T-helper 1 cell treated with Interleukin-12 subunit alpha and Interleukin-12 subunit beta and Interleukin-4 antibody, amounts not matched to agents 30 μg/mL and 1 μg/mL, for 36 hours (primary cell): Measurements from ENCODE around the gene LHCGR.
"Not testable (repeated sequence)": the region's sequence is repeated elsewhere in the genome, so short reads cannot be mapped to it uniquely, and the experiment has no call there.

Source experiments
- H3K27ac Mint-ChIP-seq: one replicate; pipeline ENCODE4 v1.8.0; 2021; ENCODE audit warnings: mild to moderate bottlenecking, mixed read lengths
- H3K27me3 Mint-ChIP-seq: one replicate; pipeline ENCODE4 v1.8.0; 2021; ENCODE audit warnings: low read depth, mixed read lengths
- H3K36me3 Mint-ChIP-seq: one replicate; pipeline ENCODE4 v1.8.0; 2021; ENCODE audit warnings: low read depth, mixed read lengths
- H3K4me1 Mint-ChIP-seq: one replicate; pipeline ENCODE4 v1.8.0; 2021; ENCODE audit warnings: low read depth, mixed read lengths
- H3K4me3 Mint-ChIP-seq: one replicate; pipeline ENCODE4 v1.8.0; 2021; ENCODE audit warnings: mild to moderate bottlenecking, moderate library complexity, mixed read lengths
- H3K9me3 Mint-ChIP-seq: one replicate; pipeline ENCODE4 v1.8.0; 2021; ENCODE audit warnings: mixed read lengths

The LHCGR gene

DNA sequence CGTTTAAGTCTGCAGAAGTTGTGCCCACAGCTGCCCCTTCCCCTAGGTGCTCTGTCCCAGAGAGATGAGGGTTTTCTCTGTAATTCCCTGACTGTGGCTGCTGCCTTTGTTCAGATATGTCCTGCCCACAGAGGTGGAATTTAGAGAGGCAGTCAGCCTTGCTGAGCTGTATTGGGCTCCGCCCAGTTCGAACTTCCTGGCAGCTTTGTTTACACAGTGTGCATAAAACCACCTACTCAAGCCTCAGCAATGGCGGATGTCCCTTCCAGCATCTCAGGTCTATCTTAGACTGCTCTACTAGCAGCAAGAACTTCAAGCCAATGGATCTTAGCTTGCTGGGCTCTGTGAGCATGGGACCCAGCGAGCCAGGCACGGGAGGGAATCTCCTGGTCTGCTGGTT, 48.1 kb downstream of the LHCGR start:
- Mint-ChIP-seq H3K9me3 (no peaks in the 10 kb centered on the region), H3K36me3 (no peaks in the 10 kb centered on the region), H3K27ac (no peak overlapping the region), H3K27me3 (no peaks in the 10 kb centered on the region), H3K4me3 (no peak overlapping the region), H3K4me1 (no peaks in the 10 kb centered on the region)

DNA sequence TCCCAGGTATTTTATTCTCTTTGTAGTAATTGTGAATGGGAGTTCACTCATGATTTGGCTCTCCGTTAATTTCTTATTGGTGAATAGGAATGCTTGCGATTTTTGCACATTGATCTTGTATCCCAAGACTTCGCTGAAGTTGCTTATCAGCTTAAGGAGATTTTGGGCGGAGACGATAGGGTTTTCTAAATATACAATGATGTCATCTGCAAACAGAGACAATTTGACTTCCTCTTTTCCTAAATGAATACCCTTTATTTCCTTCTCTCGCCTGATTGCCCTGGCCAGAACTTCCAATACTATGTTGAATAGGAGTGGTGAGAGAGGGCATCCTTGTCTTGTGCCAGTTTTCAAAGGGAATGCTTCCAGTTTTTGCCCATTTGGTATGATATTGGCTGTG, 51.9 kb downstream of the LHCGR start:
- H3K9me3 Mint-ChIP-seq, H3K27ac Mint-ChIP-seq, H3K4me3 Mint-ChIP-seq, H3K36me3 Mint-ChIP-seq, H3K27me3 Mint-ChIP-seq, H3K4me1 Mint-ChIP-seq: not testable (repeated sequence)

DNA sequence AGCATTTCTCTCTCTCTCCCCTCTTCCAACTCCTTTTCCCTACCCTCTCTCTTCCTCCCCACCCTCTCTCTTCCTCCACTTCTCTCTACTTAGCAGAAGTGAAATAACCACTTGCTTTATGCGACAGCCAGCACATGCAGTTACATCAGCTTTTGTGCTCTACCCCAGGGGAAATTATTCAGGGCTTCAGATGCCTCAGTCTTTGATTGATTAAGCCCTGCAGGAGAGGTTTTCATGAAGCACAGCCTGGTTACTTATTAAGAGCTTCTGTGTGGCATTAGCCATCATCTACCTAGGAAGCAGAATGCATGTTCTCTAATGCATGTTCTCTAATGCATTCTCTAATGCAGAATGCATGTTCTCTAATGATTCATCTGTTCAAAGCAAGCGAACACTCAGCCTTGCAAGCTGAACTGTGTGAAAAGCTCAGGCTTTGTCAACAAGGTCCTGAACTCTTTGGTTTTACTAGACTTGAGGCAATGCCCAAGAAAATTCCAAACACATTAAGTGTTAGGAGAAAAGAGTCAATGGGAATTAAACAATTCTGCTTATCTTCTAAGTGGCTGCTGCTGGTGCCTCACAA, 56.1 kb downstream of the LHCGR start:
- H3K27ac Mint-ChIP-seq, result no peak overlapping the region
- H3K27me3 Mint-ChIP-seq, result peaks cover 4% of the 10 kb centered on the region
- H3K4me3 Mint-ChIP-seq, result no peak overlapping the region
- H3K36me3 Mint-ChIP-seq, result no peaks in the 10 kb centered on the region
- no peaks in the 10 kb centered on the region for H3K4me1 Mint-ChIP-seq
- H3K9me3 Mint-ChIP-seq, result no peaks in the 10 kb centered on the region

DNA sequence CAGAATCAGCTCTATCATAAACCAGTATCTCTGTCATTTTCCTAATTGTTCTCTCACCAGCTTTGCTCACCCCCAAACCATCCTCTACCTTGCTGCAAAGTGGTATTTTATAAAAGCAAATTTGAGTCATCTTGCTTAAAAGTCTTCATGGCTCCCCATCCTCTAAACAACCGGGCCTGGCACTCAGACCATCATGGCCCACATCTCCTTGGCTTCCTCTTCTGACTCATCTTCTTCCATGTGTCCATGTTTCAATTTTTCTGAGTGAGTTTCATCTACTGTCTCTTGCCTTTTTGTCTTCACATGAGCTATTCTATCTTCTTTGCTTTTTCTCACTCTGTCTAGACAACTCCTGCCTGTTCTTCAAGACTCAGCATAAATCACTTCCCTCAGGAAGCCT, 58.6 kb downstream of the LHCGR start:
- Mint-ChIP-seq H3K36me3 (no peaks in the 10 kb centered on the region), H3K4me3 (no peak overlapping the region), H3K27ac (no peak overlapping the region), H3K9me3 (no peaks in the 10 kb centered on the region), H3K4me1 (no peaks in the 10 kb centered on the region), H3K27me3 (peaks cover 4% of the 10 kb centered on the region)

DNA sequence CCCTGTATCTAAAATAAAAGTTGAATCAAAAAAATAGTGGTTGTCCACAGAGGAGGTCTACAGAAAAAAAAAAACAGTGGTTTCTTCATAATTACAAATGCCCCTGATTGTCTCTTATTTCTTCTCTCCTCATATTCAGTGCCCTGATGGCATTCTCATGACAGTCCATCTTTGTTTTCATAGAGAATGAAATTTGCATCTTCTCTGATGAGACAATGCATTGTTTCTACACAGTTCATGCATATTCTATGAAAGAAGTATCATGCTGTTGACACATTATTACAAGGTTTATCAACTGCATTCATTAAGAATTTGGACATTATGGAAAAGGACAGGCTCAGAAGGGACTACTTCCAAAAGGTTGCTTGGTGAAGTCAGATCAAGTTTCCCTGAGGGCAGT, 59.5 kb downstream of the LHCGR start:
- no peaks in the 10 kb centered on the region for H3K9me3 Mint-ChIP-seq
- no peak overlapping the region for H3K27ac Mint-ChIP-seq
- H3K36me3 Mint-ChIP-seq, result no peaks in the 10 kb centered on the region
- no peak overlapping the region for H3K4me3 Mint-ChIP-seq
- peaks cover 4% of the 10 kb centered on the region for H3K27me3 Mint-ChIP-seq
- no peaks in the 10 kb centered on the region for H3K4me1 Mint-ChIP-seq

DNA sequence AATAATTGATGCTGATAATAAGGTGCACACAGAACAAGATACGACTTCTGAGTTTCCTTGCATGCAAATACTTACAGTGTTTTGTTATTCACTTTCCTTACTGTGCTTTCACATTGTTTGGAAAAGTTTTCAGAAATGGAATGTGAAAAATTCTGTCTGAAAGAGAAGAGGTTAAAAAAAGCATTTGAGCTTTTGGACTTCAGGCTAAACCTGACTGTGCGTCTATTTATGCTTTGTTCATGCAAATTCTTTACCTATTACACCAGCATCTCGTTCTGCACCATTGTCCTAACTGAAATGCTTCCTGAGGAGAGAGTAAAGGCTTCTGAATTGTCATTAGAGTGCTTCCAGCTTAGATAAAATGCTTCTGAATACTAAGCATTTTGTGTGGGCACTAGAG, 61.4 kb downstream of the LHCGR start:
- Mint-ChIP-seq H3K27me3 (peaks cover 4% of the 10 kb centered on the region), H3K27ac (no peak overlapping the region), H3K4me1 (no peaks in the 10 kb centered on the region), H3K9me3 (no peaks in the 10 kb centered on the region), H3K4me3 (no peak overlapping the region), H3K36me3 (no peaks in the 10 kb centered on the region)

DNA sequence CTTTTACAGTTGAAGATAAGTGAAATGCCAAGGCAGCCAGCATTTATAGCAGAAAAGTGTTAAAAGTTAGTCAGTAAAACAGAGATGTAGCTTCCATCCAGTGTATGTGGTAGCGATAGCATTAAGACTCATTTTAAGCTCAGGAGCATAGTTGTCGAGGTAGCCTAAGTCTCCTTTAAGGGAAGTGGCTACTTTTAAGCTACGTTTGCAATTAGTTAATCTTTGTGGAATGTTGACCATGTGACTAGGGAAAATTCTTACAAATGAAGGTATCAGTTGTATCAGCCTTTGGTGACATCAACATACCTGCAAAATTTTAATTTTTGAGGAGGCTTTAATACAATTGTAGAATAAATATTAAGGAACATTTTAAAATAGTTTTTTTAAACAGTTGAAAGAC, 61.9 kb downstream of the LHCGR start:
- Mint-ChIP-seq H3K27ac (no peak overlapping the region), H3K9me3 (no peaks in the 10 kb centered on the region), H3K4me1 (no peaks in the 10 kb centered on the region), H3K27me3 (peaks cover 4% of the 10 kb centered on the region), H3K4me3 (no peak overlapping the region), H3K36me3 (no peaks in the 10 kb centered on the region)

DNA sequence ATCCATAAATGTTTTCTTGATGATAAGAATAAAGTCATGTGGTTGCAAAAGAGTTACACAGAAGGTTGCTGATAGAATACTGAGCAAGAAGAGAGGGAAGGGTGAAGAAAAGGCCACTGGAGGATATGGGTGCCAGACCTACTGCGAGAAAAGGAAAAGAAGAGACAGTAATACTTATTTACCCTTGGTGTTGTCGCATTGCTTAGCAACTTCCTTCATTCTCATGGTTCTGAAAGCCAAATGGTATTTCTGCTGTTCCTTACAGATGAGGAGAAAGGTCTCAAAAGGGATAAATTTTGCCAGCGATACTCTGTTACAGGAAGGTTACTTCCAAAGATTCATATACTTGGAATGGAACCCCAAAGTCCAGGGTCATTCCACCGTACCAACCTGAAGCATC, 62.5 kb downstream of the LHCGR start:
- H3K27ac Mint-ChIP-seq, result no peak overlapping the region
- no peaks in the 10 kb centered on the region for H3K4me1 Mint-ChIP-seq
- no peak overlapping the region for H3K4me3 Mint-ChIP-seq
- H3K27me3 Mint-ChIP-seq, result peaks cover 4% of the 10 kb centered on the region
- H3K36me3 Mint-ChIP-seq, result no peaks in the 10 kb centered on the region
- H3K9me3 Mint-ChIP-seq, result no peaks in the 10 kb centered on the region

DNA sequence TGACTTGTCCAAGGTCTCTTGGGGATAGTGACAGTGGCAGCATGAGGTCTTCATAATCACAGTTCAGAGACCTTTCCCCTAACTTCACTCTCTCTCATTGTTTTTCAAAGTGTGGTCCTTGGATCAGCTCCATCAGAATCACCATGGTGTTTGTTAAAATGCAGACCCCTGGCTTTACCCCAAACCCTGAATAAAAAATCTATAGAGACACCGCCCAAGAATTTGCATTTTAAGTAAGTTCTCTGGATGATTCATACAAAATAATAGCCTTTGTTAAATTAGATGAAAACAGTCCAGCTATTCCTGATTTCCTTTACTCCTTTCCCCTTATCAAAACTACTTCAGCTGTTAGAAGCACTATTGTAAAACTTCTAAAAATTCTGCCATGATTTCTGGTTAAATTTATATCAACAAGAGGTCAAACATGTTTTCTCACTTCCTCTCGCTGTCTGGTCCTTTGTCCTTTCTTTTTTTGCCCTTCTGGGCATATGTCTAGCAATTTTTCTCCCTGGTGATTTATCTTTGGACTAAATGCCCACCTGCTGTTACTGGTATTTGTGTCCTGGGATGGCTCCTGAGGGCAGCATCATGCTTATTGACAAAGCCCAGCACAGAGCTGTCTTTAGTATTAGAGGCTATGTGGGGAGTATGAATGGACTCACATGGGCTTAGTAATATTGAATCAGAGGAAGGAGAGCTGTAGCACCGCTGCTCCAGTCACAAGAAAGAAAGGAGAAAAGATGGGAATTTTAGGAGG, 63.4 kb downstream of the LHCGR start:
- no peaks in the 10 kb centered on the region for H3K36me3 Mint-ChIP-seq
- H3K27me3 Mint-ChIP-seq, result peaks cover 3% of the 10 kb centered on the region
- H3K27ac Mint-ChIP-seq, result no peak overlapping the region

DNA sequence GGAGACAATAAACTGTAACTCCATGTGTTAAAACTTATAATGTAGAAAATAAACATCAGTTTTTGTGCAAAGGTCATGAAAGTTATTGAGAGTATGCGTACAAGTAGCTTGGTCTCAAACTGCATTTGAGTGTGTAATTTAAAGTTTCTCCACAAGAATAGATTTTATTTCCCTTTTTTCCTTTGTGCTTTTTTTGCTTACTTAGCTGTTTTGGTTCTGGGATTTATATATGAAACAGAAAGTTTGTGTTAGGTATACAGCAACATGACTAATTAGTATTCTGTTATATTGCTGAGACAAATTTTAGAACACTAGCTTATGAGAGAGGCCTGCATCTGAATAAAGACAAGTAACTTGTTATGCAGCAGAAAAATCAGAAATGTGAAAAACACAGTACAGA, 70.4 kb downstream of the LHCGR start:
- Mint-ChIP-seq H3K27me3 (peaks cover 8% of the 10 kb centered on the region), H3K4me1 (no peaks in the 10 kb centered on the region)

More for the DNA sequence above, 63.4 kb downstream of the LHCGR start:
- Mint-ChIP-seq H3K9me3 (no peaks in the 10 kb centered on the region), H3K4me1 (no peaks in the 10 kb centered on the region), H3K4me3 (no peak overlapping the region)

DNA sequence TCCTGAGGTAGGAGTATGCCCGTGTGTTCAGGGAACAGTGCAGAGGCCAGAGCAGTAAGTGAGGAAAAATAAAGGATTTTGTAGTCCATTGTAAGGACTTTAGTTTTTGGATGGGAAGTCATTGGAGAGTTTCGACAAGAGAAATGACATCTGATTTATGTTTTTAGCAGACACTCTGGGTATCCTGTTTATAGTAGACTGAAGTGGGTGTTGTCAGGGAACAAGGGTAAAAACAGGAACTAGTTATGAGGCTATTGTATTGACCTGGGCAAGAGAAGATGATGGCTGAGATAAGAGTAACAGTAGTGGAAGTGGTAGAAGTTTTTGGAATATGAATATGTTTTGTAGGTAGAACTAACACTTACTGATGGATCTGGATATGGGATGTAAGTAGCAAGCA, 78.1 kb downstream of the LHCGR start:
- H3K36me3 Mint-ChIP-seq, result no peaks in the 10 kb centered on the region
- H3K9me3 Mint-ChIP-seq, result no peaks in the 10 kb centered on the region
- H3K4me3 Mint-ChIP-seq, result no peak overlapping the region

More for the DNA sequence above, 70.4 kb downstream of the LHCGR start:
- H3K4me3 Mint-ChIP-seq, result no peak overlapping the region
- no peaks in the 10 kb centered on the region for H3K36me3 Mint-ChIP-seq
- no peaks in the 10 kb centered on the region for H3K9me3 Mint-ChIP-seq
- no peak overlapping the region for H3K27ac Mint-ChIP-seq

DNA sequence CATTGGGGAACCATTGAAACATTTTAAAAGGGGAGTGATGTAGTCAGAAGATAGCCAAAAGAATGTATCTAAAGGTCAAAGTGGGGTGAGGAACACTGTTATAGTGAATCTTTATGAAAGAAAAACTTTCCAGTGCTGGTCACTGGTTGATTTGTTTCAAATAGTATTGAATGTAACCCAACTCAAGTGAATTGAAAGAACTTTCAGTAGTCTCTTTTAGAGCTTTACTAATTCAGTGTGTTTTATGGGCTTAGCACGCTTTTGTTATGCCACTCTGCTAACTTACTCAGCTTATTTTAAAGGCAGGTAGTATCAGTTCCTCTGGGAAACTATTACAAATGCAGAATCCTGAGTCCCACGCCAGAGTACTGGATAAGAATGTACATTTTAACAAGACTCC, 80.6 kb downstream of the LHCGR start:
- Mint-ChIP-seq H3K4me1 (no peaks in the 10 kb centered on the region), H3K36me3 (no peaks in the 10 kb centered on the region), H3K4me3 (no peak overlapping the region)

More for the DNA sequence above, 78.1 kb downstream of the LHCGR start:
- H3K27ac Mint-ChIP-seq, result no peak overlapping the region
- peaks cover 12% of the 10 kb centered on the region for H3K27me3 Mint-ChIP-seq
- H3K4me1 Mint-ChIP-seq, result no peaks in the 10 kb centered on the region

DNA sequence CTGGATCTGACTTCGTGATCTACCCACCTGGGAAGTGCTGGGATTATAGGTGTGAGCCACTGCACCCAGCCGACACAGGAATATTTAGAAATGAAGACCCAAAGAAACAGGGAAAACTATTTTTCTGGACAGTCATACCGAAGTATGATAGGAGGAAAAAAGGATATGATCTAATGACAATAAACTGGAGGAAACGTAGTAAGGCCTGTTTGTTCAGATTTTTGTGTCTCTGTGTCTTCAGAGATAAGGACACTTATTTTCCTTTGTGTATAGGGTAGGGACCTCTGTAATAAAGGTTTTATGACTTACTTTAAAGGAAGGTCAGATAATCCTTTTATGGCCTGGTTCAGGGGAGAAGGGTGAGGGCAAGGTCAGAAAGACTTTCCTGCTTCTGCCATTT, 81.9 kb downstream of the LHCGR start:
- Mint-ChIP-seq H3K27ac (no peak overlapping the region), H3K36me3 (no peaks in the 10 kb centered on the region), H3K4me1 (no peaks in the 10 kb centered on the region), H3K4me3 (no peak overlapping the region), H3K9me3 (no peaks in the 10 kb centered on the region), H3K27me3 (peaks cover 7% of the 10 kb centered on the region)

More for the DNA sequence above, 80.6 kb downstream of the LHCGR start:
- Mint-ChIP-seq H3K27me3 (peaks cover 9% of the 10 kb centered on the region), H3K9me3 (no peaks in the 10 kb centered on the region), H3K27ac (no peak overlapping the region)

DNA sequence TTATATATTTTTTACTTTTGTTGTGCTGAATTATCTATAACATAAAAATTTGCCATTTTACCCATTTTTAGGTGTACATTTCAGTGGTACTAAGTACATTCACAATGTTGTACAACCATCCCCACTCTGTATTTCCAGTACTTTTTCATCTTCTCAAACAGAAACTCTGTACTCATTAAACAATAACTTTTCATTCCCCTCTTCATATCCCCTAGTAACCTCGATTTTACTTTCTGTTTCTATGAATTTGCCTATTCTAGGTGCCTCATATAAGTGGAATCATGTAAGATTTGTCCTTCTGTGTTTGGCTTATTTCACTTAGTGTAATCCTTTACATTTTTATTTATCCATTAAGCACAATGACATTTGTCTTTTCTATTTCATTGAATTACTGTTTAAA, 86.5 kb downstream of the LHCGR start:
- Mint-ChIP-seq H3K27ac (no peak overlapping the region), H3K9me3 (no peaks in the 10 kb centered on the region), H3K36me3 (no peaks in the 10 kb centered on the region), H3K27me3 (no peaks in the 10 kb centered on the region), H3K4me1 (no peaks in the 10 kb centered on the region), H3K4me3 (no peak overlapping the region)

DNA sequence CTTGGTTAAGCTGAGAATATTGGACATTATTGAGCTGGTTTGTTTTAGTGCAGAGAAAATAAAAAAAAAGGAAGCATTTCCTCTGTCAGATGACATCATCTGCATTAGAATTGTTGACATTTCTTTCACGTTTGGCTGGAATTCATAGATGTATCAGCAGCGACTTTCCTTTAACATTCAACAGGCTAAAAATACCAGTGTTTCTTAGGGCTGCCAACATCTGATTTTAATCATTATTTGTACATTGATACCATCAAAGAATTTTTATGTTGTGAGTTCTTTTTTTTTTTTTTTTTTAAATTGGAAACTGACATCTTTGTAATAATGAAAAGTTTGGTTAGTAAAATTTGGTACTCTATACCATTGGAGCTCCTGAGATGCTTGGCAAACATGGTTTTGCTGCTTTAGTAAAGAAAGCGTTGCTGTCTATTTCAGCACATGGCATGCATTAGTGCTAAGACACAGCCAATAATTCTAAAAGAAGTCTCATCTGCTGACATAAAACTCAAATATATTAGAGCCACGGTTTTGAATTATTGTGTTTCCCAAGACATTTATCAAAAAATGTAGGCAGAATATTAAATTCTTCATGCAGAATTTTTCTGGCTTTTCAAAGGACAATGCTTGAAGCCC, 104.2 kb downstream of the LHCGR start:
- Mint-ChIP-seq H3K36me3 (no peaks in the 10 kb centered on the region), H3K27me3 (peaks cover 7% of the 10 kb centered on the region), H3K4me3 (no peak overlapping the region), H3K9me3 (no peaks in the 10 kb centered on the region), H3K27ac (no peak overlapping the region), H3K4me1 (no peaks in the 10 kb centered on the region)
